Psoas muscle (tissue), 8 donors: Measurements from ENCODE around the gene GALT. TPM values are rescaled to one million over a fixed set of nuclear protein-coding genes. Genes with fewer than 3 reads are reported as not detected.

Experiments
- ATAC-seq, 4 donors: fragments of 200-7000 bp; cut with Tn5 transposase; one replicate each; pipeline ENCODE4 v1.9.1; 2020; ENCODE audit warnings: moderate library complexity in 3 of 4, mild to moderate bottlenecking in 2 of 4
- DNase-seq, 2 donors: peaks; one replicate each; pipeline ENCODE4 v3.0.0-alpha.2; 2020
- H3K27ac ChIP-seq: fragments of 200-600 bp; one replicate; pipeline ENCODE4 v1.8.0; 2022
- H3K27me3 ChIP-seq, 3 donors: fragments of 200-600 bp in 1 of 3; one replicate each; pipeline versions ENCODE4 v1.6.1 to v1.8.0; 2013 to 2022; ENCODE audit warnings: low read length in 2 of 3, mild to moderate bottlenecking in 2 of 3, moderate library complexity in 1 of 3; ENCODE audit not compliant: insufficient read depth in 3 of 3
- H3K36me3 ChIP-seq, 2 donors: fragments of 200-600 bp in 1 of 2; one replicate each; pipeline versions ENCODE4 v1.6.1 to v1.8.0; 2013 to 2022; ENCODE audit warnings: low read depth in 1 of 2, mild to moderate bottlenecking in 1 of 2, moderate library complexity in 1 of 2; ENCODE audit not compliant: insufficient read depth in 1 of 2
- H3K4me1 ChIP-seq: fragments of 200-600 bp; one replicate; pipeline ENCODE4 v1.8.0; 2022
- H3K4me3 ChIP-seq: fragments of 200-600 bp; one replicate; pipeline ENCODE4 v1.8.0; 2022; ENCODE audit warnings: mild to moderate bottlenecking
- H3K9me3 ChIP-seq: fragments of 200-600 bp; one replicate; pipeline ENCODE4 v1.8.0; 2022
- WGBS, 3 donors: extraction: QIAGEN DNeasy Blood & Tissue Kit; methylation state at CpG; one replicate each; pipeline versions ENCODE4 v1.1.6 to v1.1.7; 2013; 5-methylcytosine and 5-hydroxymethylcytosine counted together
- intact Hi-C, 2 donors: fragments of 100-400 bp; cut with DNase I; formaldehyde crosslinking; loops; one replicate each; pipeline versions ENCODE4 v1.11.0 to v1.14.2; 2022
- polyA plus RNA-seq, 3 donors: library from polyadenylated mRNA; stranded (reverse); fragments of 200-250 nt; gene quantifications; one replicate each; pipeline ENCODE4 v1.2.3, GENCODE V29; 2013
- total RNA-seq, 4 donors: library from RNA; stranded (reverse); fragmentation: NEBNext Ultra II Directional in 2 of 4; extraction: Animal tissue kit (Norgen Biotek cat#: 25700) in 2 of 4; gene quantifications; one replicate each; pipeline versions ENCODE4 v1.2.1 to v1.2.4, GENCODE V29; 2021 to 2023
- TF ChIP-seq, protein P1 (sequence below): fragments of 200-600 bp; IDR thresholded peaks from one replicate; pipeline ENCODE4 v1.8.0; 2022; ENCODE audit warnings: antibody characterized with exemption
- donor health status: healthy with polysubstance abuse.
- donor health status: DM: no; HTN: no; CAD: no; lungs with moderate emphysema.
- donor health status: Bipolar disorder and iron deficiency.
- donor health status: healthy.
- donor health status: DM: yes; HTN: yes; CAD: no.
- donor health status: DM: no; HTN: no; CAD: no.
- donor health status: DM: no; HTN: no; CAD: no.
- donor health status: DM: yes; HTN: yes; CAD: no.

GALT gene
- total and polyA plus RNA-seq, 7 donors = 9.5 to 40.6 (median 17.7) TPM

DNA sequence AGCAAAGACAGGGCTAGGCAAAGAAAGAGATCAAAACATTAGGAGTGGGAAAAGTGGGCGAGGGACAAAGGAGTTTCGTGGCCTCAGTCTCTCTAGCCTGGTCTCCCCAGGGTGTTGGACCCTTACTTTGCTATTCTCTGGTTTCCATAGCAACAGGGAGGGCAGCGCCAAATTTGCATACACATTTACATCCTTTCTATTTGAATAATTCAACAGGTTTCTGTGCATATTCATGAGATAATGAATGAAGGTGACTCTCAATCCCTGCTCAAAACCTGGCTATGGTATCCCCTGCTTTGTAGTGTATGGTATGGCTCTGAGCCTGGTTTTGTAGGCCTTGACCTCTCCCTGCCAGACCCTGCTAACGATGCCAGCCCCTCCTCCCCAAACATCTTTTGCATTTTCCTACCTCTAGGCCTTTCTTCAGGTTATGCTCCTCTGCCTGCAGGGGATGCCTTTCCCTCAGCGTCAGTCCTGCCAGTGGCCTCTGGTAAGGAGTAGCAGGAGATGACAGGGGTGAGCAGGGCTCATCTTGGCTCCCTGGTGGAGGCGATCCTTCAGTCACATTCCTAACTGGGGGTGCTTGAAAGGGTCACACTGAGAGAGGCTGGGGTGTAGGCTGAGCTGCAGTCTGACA, 44.4 kb upstream of the GALT start:
- TF ChIP-seq, protein P1, sequence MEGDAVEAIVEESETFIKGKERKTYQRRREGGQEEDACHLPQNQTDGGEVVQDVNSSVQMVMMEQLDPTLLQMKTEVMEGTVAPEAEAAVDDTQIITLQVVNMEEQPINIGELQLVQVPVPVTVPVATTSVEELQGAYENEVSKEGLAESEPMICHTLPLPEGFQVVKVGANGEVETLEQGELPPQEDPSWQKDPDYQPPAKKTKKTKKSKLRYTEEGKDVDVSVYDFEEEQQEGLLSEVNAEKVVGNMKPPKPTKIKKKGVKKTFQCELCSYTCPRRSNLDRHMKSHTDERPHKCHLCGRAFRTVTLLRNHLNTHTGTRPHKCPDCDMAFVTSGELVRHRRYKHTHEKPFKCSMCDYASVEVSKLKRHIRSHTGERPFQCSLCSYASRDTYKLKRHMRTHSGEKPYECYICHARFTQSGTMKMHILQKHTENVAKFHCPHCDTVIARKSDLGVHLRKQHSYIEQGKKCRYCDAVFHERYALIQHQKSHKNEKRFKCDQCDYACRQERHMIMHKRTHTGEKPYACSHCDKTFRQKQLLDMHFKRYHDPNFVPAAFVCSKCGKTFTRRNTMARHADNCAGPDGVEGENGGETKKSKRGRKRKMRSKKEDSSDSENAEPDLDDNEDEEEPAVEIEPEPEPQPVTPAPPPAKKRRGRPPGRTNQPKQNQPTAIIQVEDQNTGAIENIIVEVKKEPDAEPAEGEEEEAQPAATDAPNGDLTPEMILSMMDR = no peak
- no peaks in the 10 kb centered on the region for H3K9me3 ChIP-seq
- WGBS, 3 donors = 76 to 80% (median 77%) methylated on average over 6 of the region's 6 CpGs
- intact Hi-C loops = loop anchor here (2.0 to 10.0 kb wide), 6 partner anchors 53 to 275 kb away; partner anchors contain the start of genes KIF24 (in 1 of the 2) and NUDT2 (in 1 of the 2)
- no peak for DNase-seq
- no peaks in the 10 kb centered on the region for H3K36me3 ChIP-seq
- H3K27me3 ChIP-seq = no peaks in the 10 kb centered on the region
- peaks cover 11% of the 10 kb centered on the region for H3K4me1 ChIP-seq
- ATAC-seq = no peak
- H3K27ac ChIP-seq = no peak overlapping the region
- H3K4me3 ChIP-seq = no peak overlapping the region

DNA sequence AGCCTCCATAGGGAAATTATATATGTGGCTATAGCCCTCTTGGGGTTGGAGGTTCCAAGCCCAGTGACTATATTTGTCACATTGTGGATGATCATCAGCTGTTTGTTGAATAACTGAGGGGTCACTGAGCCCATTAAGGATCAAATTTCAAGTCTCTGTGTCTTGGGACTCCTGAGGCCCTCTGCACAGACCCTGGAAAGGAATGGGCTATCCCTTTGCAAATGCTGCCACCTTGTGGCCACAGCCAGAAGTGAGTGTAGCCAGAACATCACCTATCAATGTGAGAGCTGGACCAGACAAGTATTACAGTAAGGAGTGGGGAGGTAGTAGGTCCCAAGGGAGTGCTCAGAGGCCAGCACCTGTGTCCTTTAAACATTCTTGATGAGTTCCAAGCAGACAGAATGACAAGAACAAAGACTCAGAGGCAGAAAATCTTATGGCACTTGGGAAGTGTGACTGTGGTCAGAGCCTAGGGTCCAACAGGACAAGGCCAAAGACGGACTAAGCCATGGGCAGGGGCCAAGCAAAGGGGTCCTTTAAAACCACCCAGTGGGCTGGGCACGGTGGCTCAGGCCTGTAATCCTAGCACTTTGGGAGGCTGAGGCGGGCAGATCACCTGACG, 42.8 kb upstream of the GALT start:
- no peak overlapping the region for H3K4me3 ChIP-seq
- H3K36me3 ChIP-seq = no peaks in the 10 kb centered on the region
- peak; percentile 91 to 96 (median 94) for ATAC-seq
- intact Hi-C loops = loop anchor here (2.0 to 10.0 kb wide), 6 partner anchors 55 to 276 kb away; partner anchors contain the start of genes KIF24 (in 1 of the 2) and NUDT2 (in 1 of the 2)
- 43 to 53% (median 44%) methylated on average over 4 of the region's 4 CpGs for WGBS, 3 donors
- H3K4me1 ChIP-seq = peaks cover 6% of the 10 kb centered on the region
- no peaks in the 10 kb centered on the region for H3K9me3 ChIP-seq
- no peak overlapping the region for H3K27ac ChIP-seq
- no peaks in the 10 kb centered on the region for H3K27me3 ChIP-seq
- peak; percentile 82 to 92 for DNase-seq
- TF ChIP-seq, protein P1 = peak; percentile 92

DNA sequence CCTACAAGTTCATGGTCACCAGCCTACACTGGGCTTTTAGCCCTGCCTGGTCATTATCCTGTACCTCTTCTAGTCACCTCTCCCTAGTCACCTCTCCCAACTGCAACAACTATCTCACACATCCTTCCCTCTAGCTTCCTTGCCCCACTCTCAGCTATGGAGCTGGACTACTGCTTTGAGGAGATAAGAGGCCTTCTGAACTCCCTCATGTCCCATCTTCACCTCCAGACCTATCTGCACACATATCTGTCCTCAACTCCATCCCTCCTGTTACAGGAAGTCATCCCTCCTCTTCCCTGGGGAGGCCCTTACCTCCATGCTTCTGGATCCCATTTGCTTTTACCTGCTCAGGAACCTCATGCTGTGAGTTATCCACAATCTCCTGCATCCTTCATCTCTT, 40.3 kb upstream of the GALT start:
- DNase-seq = no peak
- H3K4me3 ChIP-seq = no peak overlapping the region
- H3K36me3 ChIP-seq = peaks cover 0 to 4% of the 10 kb centered on the region in 2 donors
- no peak overlapping the region for H3K27ac ChIP-seq
- peaks cover 21% of the 10 kb centered on the region for H3K4me1 ChIP-seq
- ATAC-seq = no peak
- H3K27me3 ChIP-seq = no peaks in the 10 kb centered on the region
- H3K9me3 ChIP-seq = no peaks in the 10 kb centered on the region
- TF ChIP-seq, protein P1 = no peak
- intact Hi-C loops = loop anchor here (10.0 kb wide), 2 partner anchors 171 to 201 kb away; no protein-coding TSS in a partner anchor

DNA sequence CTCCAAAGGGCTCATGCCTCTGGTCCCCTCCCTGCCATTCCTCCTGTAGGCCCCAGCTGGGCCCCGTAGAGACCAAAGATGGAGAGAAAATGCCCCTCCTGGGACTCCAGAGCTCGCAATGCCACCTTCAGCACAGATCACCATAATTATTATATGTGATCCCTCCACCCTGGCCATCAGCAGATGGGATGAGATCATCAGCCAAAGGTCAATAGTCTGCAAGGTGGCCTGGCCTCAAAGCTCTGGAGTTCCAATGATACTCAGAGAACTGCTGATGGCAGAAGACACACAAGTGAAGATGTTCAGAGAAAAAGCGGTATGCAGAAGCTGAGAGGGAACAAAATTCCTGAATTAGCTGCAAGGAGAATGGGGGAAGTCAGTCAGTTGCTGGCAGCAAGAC, 39.6 kb upstream of the GALT start:
- no peak overlapping the region for H3K4me3 ChIP-seq
- H3K4me1 ChIP-seq = peaks cover 23% of the 10 kb centered on the region
- 80 to 83% (median 82%) methylated on average over 3 of the region's 3 CpGs for WGBS, 3 donors
- H3K36me3 ChIP-seq = peaks cover 0 to 4% of the 10 kb centered on the region in 2 donors
- H3K27ac ChIP-seq = no peak overlapping the region
- DNase-seq (no peak), ATAC-seq (no peak)
- intact Hi-C loops = loop anchor here (10.0 kb wide), 2 partner anchors 172 to 202 kb away; no protein-coding TSS in a partner anchor
- TF ChIP-seq, protein P1 = no peak
- no peaks in the 10 kb centered on the region for H3K27me3 ChIP-seq
- H3K9me3 ChIP-seq = no peaks in the 10 kb centered on the region
